Suprapubic skin (tissue), 4 donors: ENCODE measurements around the gene CACNB4. TPM values are rescaled to one million over a fixed set of nuclear protein-coding genes. Genes with fewer than 3 reads are reported as not detected.

ENCODE experiments used
- DNase-seq, 2 donors: peaks; one replicate each; pipeline ENCODE4 v3.0.0-alpha.2; 2019; ENCODE audit warnings: low spot score in 2 of 2
- H3K27ac ChIP-seq: fragments of 200-600 bp; sonication (generic); one replicate; pipeline ENCODE4 v1.5.1; 2019
- H3K27me3 ChIP-seq: fragments of 200-600 bp; sonication (generic); one replicate; pipeline ENCODE4 v1.5.1; 2019
- H3K36me3 ChIP-seq: fragments of 200-600 bp; sonication (generic); one replicate; pipeline ENCODE4 v1.5.1; 2019
- H3K4me1 ChIP-seq: fragments of 200-600 bp; sonication (generic); one replicate; pipeline ENCODE4 v1.5.1; 2019
- H3K4me3 ChIP-seq: fragments of 200-600 bp; sonication (generic); one replicate; pipeline ENCODE4 v1.5.1; 2019; ENCODE audit warnings: mild to moderate bottlenecking
- H3K9me3 ChIP-seq: fragments of 200-600 bp; sonication (generic); one replicate; pipeline ENCODE4 v1.5.1; 2019
- EP300 ChIP-seq: sonication (generic); formaldehyde crosslinking; IDR thresholded peaks from one replicate; pipeline ENCODE4 v1.6.1; 2017; ENCODE audit warnings: antibody characterized with exemption
- POLR2A ChIP-seq, 2 donors: fragments of 450-650 bp; IDR thresholded peaks; one replicate each; pipeline ENCODE4 v1.6.1; 2017; ENCODE audit warnings: antibody characterized with exemption in 2 of 2, mild to moderate bottlenecking in 2 of 2, moderate library complexity in 2 of 2
- POLR2AphosphoS5 ChIP-seq, 3 donors: sonication (generic); formaldehyde crosslinking; IDR thresholded peaks; one replicate each; pipeline ENCODE4 v1.6.1; 2017; ENCODE audit warnings: antibody characterized with exemption in 3 of 3
- WGBS: methylation state at CpG from one replicate; pipeline ENCODE4 v1.1.5; 2018; 5-methylcytosine and 5-hydroxymethylcytosine counted together
- total RNA-seq, 4 donors: library from RNA; depleted of rRNA; stranded (reverse); fragments of >200 nt; gene quantifications; one replicate each; pipeline ENCODE4 v1.1.0, GENCODE V29; 2016
- TF ChIP-seq, protein P1 (sequence below), 2 donors: fragments of 200-600 bp in 1 of 2; fragments of 450-650 bp in 1 of 2; sonication (generic) in 1 of 2; IDR thresholded peaks; one replicate each; pipeline ENCODE4 v1.5.1; 2016 to 2019; ENCODE audit warnings: antibody characterized with exemption in 2 of 2, mild to moderate bottlenecking in 1 of 2, moderate library complexity in 1 of 2

Gene CACNB4
- total RNA-seq, 4 donors from 2014 or later = 7.6 to 14.5 (median 10.7) TPM

DNA sequence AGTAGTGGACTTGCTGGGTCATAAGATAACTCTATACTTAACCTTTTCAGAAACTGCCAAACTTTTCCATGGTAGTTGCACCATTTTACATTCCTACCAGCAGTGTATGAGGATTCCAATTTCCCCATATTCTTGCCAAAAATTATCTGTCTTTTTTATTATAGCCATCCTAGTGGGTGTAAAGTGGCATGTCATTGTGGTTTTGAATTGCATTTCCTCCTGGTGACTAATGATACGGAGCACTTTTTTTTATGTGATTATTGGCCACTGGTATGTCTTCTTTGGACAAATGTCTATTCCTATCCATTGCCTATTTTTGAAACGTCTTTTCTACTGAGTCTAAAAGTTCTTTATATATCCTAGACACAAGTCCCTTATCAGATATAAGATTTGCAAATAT lies 44.3 kb downstream of the CACNB4 start:
- 10% methylated on average over 2 of the region's 2 CpGs for WGBS
- H3K27ac ChIP-seq = no peak overlapping the region
- TF ChIP-seq POLR2AphosphoS5 (IDR thresholded peaks at IDR 0.05) = no peak
- TF ChIP-seq, protein P1, sequence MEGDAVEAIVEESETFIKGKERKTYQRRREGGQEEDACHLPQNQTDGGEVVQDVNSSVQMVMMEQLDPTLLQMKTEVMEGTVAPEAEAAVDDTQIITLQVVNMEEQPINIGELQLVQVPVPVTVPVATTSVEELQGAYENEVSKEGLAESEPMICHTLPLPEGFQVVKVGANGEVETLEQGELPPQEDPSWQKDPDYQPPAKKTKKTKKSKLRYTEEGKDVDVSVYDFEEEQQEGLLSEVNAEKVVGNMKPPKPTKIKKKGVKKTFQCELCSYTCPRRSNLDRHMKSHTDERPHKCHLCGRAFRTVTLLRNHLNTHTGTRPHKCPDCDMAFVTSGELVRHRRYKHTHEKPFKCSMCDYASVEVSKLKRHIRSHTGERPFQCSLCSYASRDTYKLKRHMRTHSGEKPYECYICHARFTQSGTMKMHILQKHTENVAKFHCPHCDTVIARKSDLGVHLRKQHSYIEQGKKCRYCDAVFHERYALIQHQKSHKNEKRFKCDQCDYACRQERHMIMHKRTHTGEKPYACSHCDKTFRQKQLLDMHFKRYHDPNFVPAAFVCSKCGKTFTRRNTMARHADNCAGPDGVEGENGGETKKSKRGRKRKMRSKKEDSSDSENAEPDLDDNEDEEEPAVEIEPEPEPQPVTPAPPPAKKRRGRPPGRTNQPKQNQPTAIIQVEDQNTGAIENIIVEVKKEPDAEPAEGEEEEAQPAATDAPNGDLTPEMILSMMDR (IDR thresholded peaks at IDR 0.05) = no peak
- TF ChIP-seq POLR2A (IDR thresholded peaks at IDR 0.05) = no peak
- TF ChIP-seq EP300 = no peak

GRCh38 chr2:152051436-152051835 lies 47.4 kb downstream of the CACNB4 start:
- no peak overlapping the region for H3K4me3 ChIP-seq
- H3K36me3 ChIP-seq = no peaks in the 10 kb centered on the region
- peaks cover 4% of the 10 kb centered on the region for H3K4me1 ChIP-seq
- WGBS = 95% methylated on average over 3 of the region's 3 CpGs
- no peak for DNase-seq
- H3K27ac ChIP-seq = no peak overlapping the region
- no peaks in the 10 kb centered on the region for H3K9me3 ChIP-seq
- no peak for TF ChIP-seq EP300
- TF ChIP-seq, protein P1 (IDR thresholded peaks at IDR 0.05) = no peak
- TF ChIP-seq POLR2AphosphoS5 (IDR thresholded peaks at IDR 0.05) = no peak
- TF ChIP-seq POLR2A (IDR thresholded peaks at IDR 0.05) = no peak
- H3K27me3 ChIP-seq = no peaks in the 10 kb centered on the region

More for the DNA sequence above, 44.3 kb downstream of the CACNB4 start:
- Histone ChIP-seq H3K4me1 (no peaks in the 10 kb centered on the region), H3K36me3 (no peaks in the 10 kb centered on the region), H3K9me3 (no peaks in the 10 kb centered on the region), H3K27me3 (no peaks in the 10 kb centered on the region), H3K4me3 (no peak overlapping the region)
- DNase-seq = no peak

DNA sequence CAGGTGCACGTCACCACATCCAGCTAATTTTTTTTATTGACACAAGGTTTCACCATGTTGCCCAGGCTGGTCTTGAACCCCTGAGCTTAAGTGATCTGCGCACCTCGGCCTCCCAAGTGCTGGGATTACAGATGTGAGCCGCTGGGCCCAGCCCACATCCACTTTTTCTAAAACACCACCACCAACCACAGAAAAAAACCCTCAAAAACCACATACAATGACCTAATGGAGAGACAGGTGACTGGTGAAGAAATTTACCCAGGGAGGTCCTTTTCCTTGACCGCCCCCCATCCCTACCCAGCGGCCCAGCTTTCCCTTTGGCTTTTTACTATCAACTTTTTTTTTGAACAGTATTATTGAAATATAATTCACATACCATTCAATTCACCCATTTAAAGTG lies 47.9 kb downstream of the CACNB4 start:
- H3K4me1 ChIP-seq = peaks cover 4% of the 10 kb centered on the region
- no peaks in the 10 kb centered on the region for H3K36me3 ChIP-seq
- WGBS = 93% methylated on average over 6 of the region's 6 CpGs
- no peak for DNase-seq
- no peak overlapping the region for H3K27ac ChIP-seq
- TF ChIP-seq POLR2AphosphoS5 (IDR thresholded peaks at IDR 0.05) = no peak
- no peak for TF ChIP-seq EP300
- no peak for TF ChIP-seq POLR2A (IDR thresholded peaks at IDR 0.05)
- TF ChIP-seq, protein P1 (IDR thresholded peaks at IDR 0.05) = no peak
- H3K27me3 ChIP-seq = no peaks in the 10 kb centered on the region
- H3K9me3 ChIP-seq = no peaks in the 10 kb centered on the region
- no peak overlapping the region for H3K4me3 ChIP-seq

GRCh38 chr2:152050341-152050740 lies 48.5 kb downstream of the CACNB4 start:
- Histone ChIP-seq H3K4me3 (no peak overlapping the region), H3K27me3 (no peaks in the 10 kb centered on the region), H3K9me3 (no peaks in the 10 kb centered on the region), H3K36me3 (no peaks in the 10 kb centered on the region), H3K27ac (no peak overlapping the region), H3K4me1 (peaks cover 7% of the 10 kb centered on the region)
- no peak for DNase-seq
- no peak for TF ChIP-seq EP300
- TF ChIP-seq POLR2A (IDR thresholded peaks at IDR 0.05) = no peak
- TF ChIP-seq, protein P1 (IDR thresholded peaks at IDR 0.05) = no peak
- 66% methylated on average over 3 of the region's 3 CpGs for WGBS

GRCh38 chr2:152049541-152049940 lies 49.3 kb downstream of the CACNB4 start:
- Histone ChIP-seq H3K4me3 (no peak overlapping the region), H3K9me3 (no peaks in the 10 kb centered on the region), H3K27ac (no peak overlapping the region), H3K4me1 (peaks cover 7% of the 10 kb centered on the region), H3K27me3 (no peaks in the 10 kb centered on the region), H3K36me3 (no peaks in the 10 kb centered on the region)
- no peak for DNase-seq
- TF ChIP-seq POLR2A (IDR thresholded peaks at IDR 0.05) (no peak), EP300 (no peak), POLR2AphosphoS5 (IDR thresholded peaks at IDR 0.05) (no peak)
- TF ChIP-seq, protein P1 (IDR thresholded peaks at IDR 0.05) = no peak
- 80% methylated on average over 4 of the region's 4 CpGs for WGBS
